GM23338 (cell line): ENCODE data around the gene PKD1L1.

ENCODE experiments used
- CREB1 ChIP-seq: fragments of 250-450 bp; sonication (Bioruptor Pico); IDR thresholded peaks from 2 replicates; pipeline ENCODE4 v1.5.0; 2020; ENCODE audit warnings: low read depth, mild to moderate bottlenecking, moderate library complexity
- CTCF ChIP-seq, 2 experiments: fragments of 200-600 bp in 1 of 2; sonication (generic) in 1 of 2; conservative IDR thresholded peaks; 2 replicates each; pipeline versions ENCODE4 v1.5.1 to v1.6.1; 2016 to 2017; ENCODE audit warnings: antibody characterized with exemption in 2 of 2, low read depth in 2 of 2, mild to moderate bottlenecking in 2 of 2, moderate library complexity in 1 of 2
- EZH2 ChIP-seq: fragments of 200-600 bp; sonication (generic); IDR thresholded peaks from one replicate; pipeline ENCODE4 v1.8.0; 2017; ENCODE audit warnings: antibody characterized with exemption, mild to moderate bottlenecking, low read depth; ENCODE audit not compliant: unreplicated experiment
- EZH2phosphoT487 ChIP-seq: fragments of 200-600 bp; sonication (generic); IDR thresholded peaks from one replicate; pipeline ENCODE4 v1.8.1; 2018; ENCODE audit warnings: antibody characterized with exemption; ENCODE audit not compliant: unreplicated experiment
- JUNB ChIP-seq: IDR thresholded peaks from one replicate; pipeline ENCODE4 v1.6.1; 2016; ENCODE audit warnings: antibody characterized with exemption; ENCODE audit not compliant: unreplicated experiment
- POLR2AphosphoS5 ChIP-seq: IDR thresholded peaks from 2 replicates; pipeline ENCODE4 v1.6.1; 2016; ENCODE audit warnings: antibody characterized with exemption, low read depth
- ZNF331 ChIP-seq: fragments of 250-450 bp; sonication (Bioruptor Pico); IDR thresholded peaks from 2 replicates; pipeline ENCODE4 v1.5.0; 2020; ENCODE audit warnings: low read depth, mild to moderate bottlenecking, moderate library complexity
- TF ChIP-seq, protein P1 (sequence below): IDR thresholded peaks from 2 replicates; pipeline ENCODE4 v1.6.1; 2016; ENCODE audit warnings: antibody characterized with exemption
- TF ChIP-seq, protein P2 (sequence below): IDR thresholded peaks from one replicate; pipeline ENCODE4 v1.6.1; 2018; ENCODE audit warnings: antibody characterized with exemption; ENCODE audit not compliant: unreplicated experiment

GRCh38 chr7:47915616-47915976 is 32.7 kb downstream of the PKD1L1 start:
- TF ChIP-seq CTCF (conservative IDR thresholded peaks at IDR 0.05; ENCODE audit: low read depth in 2 of 2) (no peak), EZH2phosphoT487 (no peak), EZH2 (no peak), POLR2AphosphoS5 (no peak), JUNB (no peak), ZNF331 (no peak), CREB1 (no peak)
- TF ChIP-seq, protein P1, sequence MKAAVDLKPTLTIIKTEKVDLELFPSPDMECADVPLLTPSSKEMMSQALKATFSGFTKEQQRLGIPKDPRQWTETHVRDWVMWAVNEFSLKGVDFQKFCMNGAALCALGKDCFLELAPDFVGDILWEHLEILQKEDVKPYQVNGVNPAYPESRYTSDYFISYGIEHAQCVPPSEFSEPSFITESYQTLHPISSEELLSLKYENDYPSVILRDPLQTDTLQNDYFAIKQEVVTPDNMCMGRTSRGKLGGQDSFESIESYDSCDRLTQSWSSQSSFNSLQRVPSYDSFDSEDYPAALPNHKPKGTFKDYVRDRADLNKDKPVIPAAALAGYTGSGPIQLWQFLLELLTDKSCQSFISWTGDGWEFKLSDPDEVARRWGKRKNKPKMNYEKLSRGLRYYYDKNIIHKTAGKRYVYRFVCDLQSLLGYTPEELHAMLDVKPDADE: no peak
- TF ChIP-seq, protein P2, sequence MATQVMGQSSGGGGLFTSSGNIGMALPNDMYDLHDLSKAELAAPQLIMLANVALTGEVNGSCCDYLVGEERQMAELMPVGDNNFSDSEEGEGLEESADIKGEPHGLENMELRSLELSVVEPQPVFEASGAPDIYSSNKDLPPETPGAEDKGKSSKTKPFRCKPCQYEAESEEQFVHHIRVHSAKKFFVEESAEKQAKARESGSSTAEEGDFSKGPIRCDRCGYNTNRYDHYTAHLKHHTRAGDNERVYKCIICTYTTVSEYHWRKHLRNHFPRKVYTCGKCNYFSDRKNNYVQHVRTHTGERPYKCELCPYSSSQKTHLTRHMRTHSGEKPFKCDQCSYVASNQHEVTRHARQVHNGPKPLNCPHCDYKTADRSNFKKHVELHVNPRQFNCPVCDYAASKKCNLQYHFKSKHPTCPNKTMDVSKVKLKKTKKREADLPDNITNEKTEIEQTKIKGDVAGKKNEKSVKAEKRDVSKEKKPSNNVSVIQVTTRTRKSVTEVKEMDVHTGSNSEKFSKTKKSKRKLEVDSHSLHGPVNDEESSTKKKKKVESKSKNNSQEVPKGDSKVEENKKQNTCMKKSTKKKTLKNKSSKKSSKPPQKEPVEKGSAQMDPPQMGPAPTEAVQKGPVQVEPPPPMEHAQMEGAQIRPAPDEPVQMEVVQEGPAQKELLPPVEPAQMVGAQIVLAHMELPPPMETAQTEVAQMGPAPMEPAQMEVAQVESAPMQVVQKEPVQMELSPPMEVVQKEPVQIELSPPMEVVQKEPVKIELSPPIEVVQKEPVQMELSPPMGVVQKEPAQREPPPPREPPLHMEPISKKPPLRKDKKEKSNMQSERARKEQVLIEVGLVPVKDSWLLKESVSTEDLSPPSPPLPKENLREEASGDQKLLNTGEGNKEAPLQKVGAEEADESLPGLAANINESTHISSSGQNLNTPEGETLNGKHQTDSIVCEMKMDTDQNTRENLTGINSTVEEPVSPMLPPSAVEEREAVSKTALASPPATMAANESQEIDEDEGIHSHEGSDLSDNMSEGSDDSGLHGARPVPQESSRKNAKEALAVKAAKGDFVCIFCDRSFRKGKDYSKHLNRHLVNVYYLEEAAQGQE: no peak
